Stimulated activated CD8-positive, alpha-beta memory T cell treated with anti-CD3 and anti-CD28 coated beads, Interleukin-4, amount 100 ng/mL, for 4 hours (primary cell): ENCODE measurements around the gene SIRT7.

ENCODE experiments used
- DNase-seq, 2 donors: peaks; one replicate each; pipeline ENCODE4 v3.0.0-alpha.2; 2020; ENCODE audit warnings: low read depth in 2 of 2, low spot score in 1 of 2

The SIRT7 gene

GRCh38 chr17:81890447-81891302, 27.3 kb downstream of the SIRT7 start:
- DNase-seq, result no peak

GRCh38 chr17:81889602-81890001, 28.4 kb downstream of the SIRT7 start:
- DNase-seq, result no peak

- DNase-seq, result no peak
Measured at GRCh38 chr17:81888988-81889595, 28.9 kb downstream of the SIRT7 start.

GRCh38 chr17:81888105-81888987, 29.6 kb downstream of the SIRT7 start:
- DNase-seq, result no peak

GRCh38 chr17:81885869-81886548, 32.0 kb downstream of the SIRT7 start:
- no peak for DNase-seq

- no peak for DNase-seq
Measured at GRCh38 chr17:81885454-81885853, 32.5 kb downstream of the SIRT7 start.

GRCh38 chr17:81884968-81885367, 33.0 kb downstream of the SIRT7 start:
- DNase-seq, result no peak

GRCh38 chr17:81884520-81884919, 33.5 kb downstream of the SIRT7 start:
- DNase-seq, result no peak

GRCh38 chr17:81879121-81879520, 38.9 kb downstream of the SIRT7 start:
- DNase-seq, result no peak

- no peak for DNase-seq
Measured at GRCh38 chr17:81878294-81878693, 39.7 kb downstream of the SIRT7 start.

- DNase-seq, result no peak
Measured at GRCh38 chr17:81877569-81877968, 40.4 kb downstream of the SIRT7 start.

GRCh38 chr17:81871387-81872230, 46.4 kb downstream of the SIRT7 start:
- DNase-seq, result peak; percentile 88 to 93

- no peak for DNase-seq
Measured at GRCh38 chr17:81870981-81871386, 47.0 kb downstream of the SIRT7 start, which contains the start of gene ARHGDIA. Gene ARHGDIA, minus strand, starts transcription at chr17:81871337. Its CDS starts 1,407 bp downstream, at chr17:81869930.

- DNase-seq, result no peak
Measured at GRCh38 chr17:81870131-81870980, 47.6 kb downstream of the SIRT7 start.

- no peak for DNase-seq
Measured at GRCh38 chr17:81869221-81870130, 48.5 kb downstream of the SIRT7 start.

GRCh38 chr17:81868674-81869220, 49.2 kb downstream of the SIRT7 start:
- DNase-seq, result no peak

- DNase-seq, result no peak
Measured at GRCh38 chr17:81867991-81868673, 49.8 kb downstream of the SIRT7 start.
